ACC112 (cell line): ENCODE data around the gene KRTAP4-6.
"Not testable (repeated sequence)": the region's sequence is repeated elsewhere in the genome, so short reads cannot be mapped to it uniquely, and the experiment has no call there.

Experiments
- H2AFZ ChIP-seq: fragments of 200-600 bp; sonication (generic); one replicate; pipeline ENCODE4 v1.6.0; 2017; ENCODE audit warnings: antibody characterized with exemption, low read length; ENCODE audit not compliant: unreplicated experiment
- H3K27ac ChIP-seq: fragments of 200-600 bp; sonication (generic); 2 replicates; pipeline ENCODE4 v1.5.1; 2014; ENCODE audit warnings: low read depth, mild to moderate bottlenecking, antibody characterized with exemption, low read length, moderate library complexity
- H3K27me3 ChIP-seq: fragments of 200-600 bp; sonication (generic); 2 replicates; pipeline ENCODE4 v1.6.1; 2014; ENCODE audit warnings: mild to moderate bottlenecking, antibody characterized with exemption, low read length, moderate library complexity, mixed read lengths; ENCODE audit not compliant: insufficient read depth
- H3K36me3 ChIP-seq: fragments of 200-600 bp; sonication (generic); 2 replicates; pipeline ENCODE4 v1.6.1; 2016; ENCODE audit warnings: mild to moderate bottlenecking, antibody characterized with exemption, low read length, moderate library complexity, mixed read lengths; ENCODE audit not compliant: insufficient read depth
- H3K4me1 ChIP-seq: fragments of 200-600 bp; sonication (generic); one replicate; pipeline ENCODE4 v1.6.1; 2016; ENCODE audit warnings: low read length, mixed read lengths; ENCODE audit not compliant: insufficient read depth, unreplicated experiment, control insufficient read depth
- H3K4me3 ChIP-seq: fragments of 200-600 bp; sonication (generic); 2 replicates; pipeline ENCODE4 v1.5.1; 2014; ENCODE audit warnings: mild to moderate bottlenecking, low read depth, low read length
- H3K79me2 ChIP-seq: fragments of 200-600 bp; sonication (generic); one replicate; pipeline ENCODE4 v1.6.0; 2016; ENCODE audit warnings: low read length; ENCODE audit not compliant: control insufficient read depth, unreplicated experiment, insufficient read depth

The KRTAP4-6 gene

GRCh38 chr17:41104386-41105038 is 35.8 kb downstream of the KRTAP4-6 start:
- not testable (repeated sequence) for H3K4me3 ChIP-seq, H3K36me3 ChIP-seq, H3K27me3 ChIP-seq, H2AFZ ChIP-seq, H3K79me2 ChIP-seq
- Histone ChIP-seq H3K4me1 (peaks cover 15% of the 10 kb centered on the region), H3K27ac (peak overlapping the region; percentile 50)

- H3K4me1 ChIP-seq, result peaks cover 15% of the 10 kb centered on the region
- H3K36me3 ChIP-seq, result no peaks in the 10 kb centered on the region
- H2AFZ ChIP-seq, result no peak overlapping the region
- no peaks in the 10 kb centered on the region for H3K79me2 ChIP-seq
- no peak overlapping the region for H3K4me3 ChIP-seq
- peak overlapping the region; percentile 50 for H3K27ac ChIP-seq
- H3K27me3 ChIP-seq, result no peaks in the 10 kb centered on the region
Measured at GRCh38 chr17:41103896-41104295, 36.4 kb downstream of the KRTAP4-6 start.

GRCh38 chr17:41101586-41102259 is 38.6 kb downstream of the KRTAP4-6 start, which contains the start of gene KRTAP4-16:
Gene KRTAP4-16, minus strand, starts transcription at chr17:41102209. Its CDS starts 0 bp downstream, at chr17:41102209.
- Histone ChIP-seq H3K36me3 (no peaks in the 10 kb centered on the region), H3K27ac (no peak within 1 kb of the TSS), H3K79me2 (no peaks in the 10 kb centered on the region), H2AFZ (no peak within 1 kb of the TSS), H3K4me1 (peaks cover 23% of the 10 kb centered on the region), H3K4me3 (no peak within 1 kb of the TSS), H3K27me3 (no peaks in the 10 kb centered on the region)

GRCh38 chr17:41099682-41100480 is 40.5 kb downstream of the KRTAP4-6 start:
- H3K36me3 ChIP-seq, H3K27ac ChIP-seq, H3K79me2 ChIP-seq, H3K27me3 ChIP-seq, H3K4me3 ChIP-seq, H2AFZ ChIP-seq: not testable (repeated sequence)
- H3K4me1 ChIP-seq, result peaks cover 21% of the 10 kb centered on the region

GRCh38 chr17:41098481-41098880 is 41.9 kb downstream of the KRTAP4-6 start:
- H3K27me3 ChIP-seq, result no peaks in the 10 kb centered on the region
- no peak overlapping the region for H3K27ac ChIP-seq
- no peaks in the 10 kb centered on the region for H3K36me3 ChIP-seq
- peaks cover 11% of the 10 kb centered on the region for H3K4me1 ChIP-seq
- H2AFZ ChIP-seq, result no peak overlapping the region
- no peak overlapping the region for H3K4me3 ChIP-seq
- no peaks in the 10 kb centered on the region for H3K79me2 ChIP-seq

GRCh38 chr17:41098042-41098441 is 42.3 kb downstream of the KRTAP4-6 start, which contains the start of gene KRTAP4-8:
Gene KRTAP4-8, minus strand, starts transcription at chr17:41098142. Its CDS starts 58 bp downstream, at chr17:41098084.
- H3K4me3 ChIP-seq, result no peak within 1 kb of the TSS
- no peaks in the 10 kb centered on the region for H3K27me3 ChIP-seq
- no peak within 1 kb of the TSS for H3K27ac ChIP-seq
- no peak within 1 kb of the TSS for H2AFZ ChIP-seq
- no peaks in the 10 kb centered on the region for H3K79me2 ChIP-seq
- peaks cover 11% of the 10 kb centered on the region for H3K4me1 ChIP-seq
- H3K36me3 ChIP-seq, result no peaks in the 10 kb centered on the region

- H3K27ac ChIP-seq, result no peak overlapping the region
- no peak overlapping the region for H2AFZ ChIP-seq
Measured at GRCh38 chr17:41096055-41096454, 44.3 kb downstream of the KRTAP4-6 start.

More at GRCh38 chr17:41096055-41096454, 44.3 kb downstream of the KRTAP4-6 start:
- no peak overlapping the region for H3K4me3 ChIP-seq
- H3K27me3 ChIP-seq, result no peaks in the 10 kb centered on the region
- no peaks in the 10 kb centered on the region for H3K79me2 ChIP-seq
- H3K36me3 ChIP-seq, result no peaks in the 10 kb centered on the region
- H3K4me1 ChIP-seq, result peaks cover 11% of the 10 kb centered on the region
